HG02571 (cell line): ENCODE results near the gene KIF5B.
"Not testable (repeated sequence)": the region's sequence is repeated elsewhere in the genome, so short reads cannot be mapped to it uniquely, and the experiment has no call there.

Source experiments
- ATAC-seq: cut with Tn5 transposase; IDR thresholded peaks from one replicate; pipeline ENCODE4 v1.9.1; 2021; ENCODE audit warnings: mild to moderate bottlenecking, moderate library complexity; ENCODE audit not compliant: unreplicated experiment

Gene KIF5B

GRCh38 chr10:32056136-32057035 lies at the start of gene KIF5B:
Gene KIF5B (minus strand): TSS chr10:32056425. CDS start chr10:32055973, 452 bp downstream.
- peak; percentile 84 for ATAC-seq

GRCh38 chr10:32105782-32106382 lies 49.7 kb upstream of the KIF5B start:
- ATAC-seq: no peak

- no peak for ATAC-seq
Observed at GRCh38 chr10:32104622-32105509, 48.6 kb upstream of the KIF5B start.

- ATAC-seq: no peak
Observed at GRCh38 chr10:32104181-32104580, 48.0 kb upstream of the KIF5B start.

GRCh38 chr10:32103721-32104120 lies 47.5 kb upstream of the KIF5B start:
- no peak for ATAC-seq

- ATAC-seq: not testable (repeated sequence)
Observed at GRCh38 chr10:32098566-32099259, 42.5 kb upstream of the KIF5B start.

- no peak for ATAC-seq
Observed at GRCh38 chr10:32095116-32095733, 39.0 kb upstream of the KIF5B start.

- no peak for ATAC-seq
Observed at GRCh38 chr10:32093650-32094049, 37.4 kb upstream of the KIF5B start.

GRCh38 chr10:32091046-32091445 lies 34.8 kb upstream of the KIF5B start:
- no peak for ATAC-seq

- ATAC-seq: no peak
Observed at GRCh38 chr10:32084185-32084851, 28.1 kb upstream of the KIF5B start.

- ATAC-seq: no peak
Observed at GRCh38 chr10:32077896-32078485, 21.8 kb upstream of the KIF5B start.

- ATAC-seq: no peak
Observed at GRCh38 chr10:32073659-32074058, 17.4 kb upstream of the KIF5B start.

- ATAC-seq: no peak
Observed at GRCh38 chr10:32073128-32073527, 16.9 kb upstream of the KIF5B start.

- ATAC-seq: no peak
Observed at GRCh38 chr10:32072025-32072800, 16.0 kb upstream of the KIF5B start.

GRCh38 chr10:32070645-32071044 lies 14.4 kb upstream of the KIF5B start:
- ATAC-seq: no peak

GRCh38 chr10:32068569-32068968 lies 12.3 kb upstream of the KIF5B start:
- ATAC-seq: no peak

- ATAC-seq: not testable (repeated sequence)
Observed at GRCh38 chr10:32067931-32068330, 11.7 kb upstream of the KIF5B start.

GRCh38 chr10:32065856-32066255 lies 9.6 kb upstream of the KIF5B start:
- ATAC-seq: no peak

GRCh38 chr10:32061440-32061839 lies 5.2 kb upstream of the KIF5B start:
- ATAC-seq: no peak
